ENCODE results near the gene CLCN1. TPM values are rescaled to one million over a fixed set of nuclear protein-coding genes. Genes with fewer than 3 reads are reported as not detected.

CLCN1 gene
- total RNA-seq, 1 experiment from 2014 or later, result 0.55 TPM

DNA sequence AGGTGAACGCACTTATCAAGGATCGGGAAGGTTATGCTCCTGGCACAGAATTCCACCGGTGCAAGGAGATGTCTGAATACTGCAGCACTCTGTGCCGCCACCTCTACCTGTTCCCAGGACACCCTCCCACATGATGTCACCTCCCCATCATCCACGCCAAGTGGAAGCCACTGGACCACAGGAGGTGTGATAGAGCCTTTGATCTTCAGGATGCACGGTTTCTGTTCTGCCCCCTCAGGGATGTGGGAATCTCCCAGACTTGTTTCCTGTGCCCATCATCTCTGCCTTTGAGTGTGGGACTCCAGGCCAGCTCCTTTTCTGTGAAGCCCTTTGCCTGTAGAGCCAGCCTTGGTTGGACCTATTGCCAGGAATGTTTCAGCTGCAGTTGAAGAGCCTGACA, 11.0 kb upstream of the CLCN1 start:
- H3F3A ChIP-seq (ENCODE audit: low read length, unreplicated experiment), result peaks cover 8% of the 10 kb centered on the region
- POLR2A ChIA-PET (ENCODE audit: unreplicated experiment), result no interaction called here
- TF ChIP-seq, protein P1, sequence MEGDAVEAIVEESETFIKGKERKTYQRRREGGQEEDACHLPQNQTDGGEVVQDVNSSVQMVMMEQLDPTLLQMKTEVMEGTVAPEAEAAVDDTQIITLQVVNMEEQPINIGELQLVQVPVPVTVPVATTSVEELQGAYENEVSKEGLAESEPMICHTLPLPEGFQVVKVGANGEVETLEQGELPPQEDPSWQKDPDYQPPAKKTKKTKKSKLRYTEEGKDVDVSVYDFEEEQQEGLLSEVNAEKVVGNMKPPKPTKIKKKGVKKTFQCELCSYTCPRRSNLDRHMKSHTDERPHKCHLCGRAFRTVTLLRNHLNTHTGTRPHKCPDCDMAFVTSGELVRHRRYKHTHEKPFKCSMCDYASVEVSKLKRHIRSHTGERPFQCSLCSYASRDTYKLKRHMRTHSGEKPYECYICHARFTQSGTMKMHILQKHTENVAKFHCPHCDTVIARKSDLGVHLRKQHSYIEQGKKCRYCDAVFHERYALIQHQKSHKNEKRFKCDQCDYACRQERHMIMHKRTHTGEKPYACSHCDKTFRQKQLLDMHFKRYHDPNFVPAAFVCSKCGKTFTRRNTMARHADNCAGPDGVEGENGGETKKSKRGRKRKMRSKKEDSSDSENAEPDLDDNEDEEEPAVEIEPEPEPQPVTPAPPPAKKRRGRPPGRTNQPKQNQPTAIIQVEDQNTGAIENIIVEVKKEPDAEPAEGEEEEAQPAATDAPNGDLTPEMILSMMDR (conservative IDR thresholded peaks at IDR 0.05; ENCODE audit: low read depth, low read length), result no peak
- TF ChIP-seq EZH2phosphoT487 (IDR thresholded peaks at IDR 0.05; ENCODE audit: borderline replicate concordance, low read length) (no peak), EZH2 (IDR thresholded peaks at IDR 0.05; ENCODE audit: low read length, unreplicated experiment) (no peak)

DNA sequence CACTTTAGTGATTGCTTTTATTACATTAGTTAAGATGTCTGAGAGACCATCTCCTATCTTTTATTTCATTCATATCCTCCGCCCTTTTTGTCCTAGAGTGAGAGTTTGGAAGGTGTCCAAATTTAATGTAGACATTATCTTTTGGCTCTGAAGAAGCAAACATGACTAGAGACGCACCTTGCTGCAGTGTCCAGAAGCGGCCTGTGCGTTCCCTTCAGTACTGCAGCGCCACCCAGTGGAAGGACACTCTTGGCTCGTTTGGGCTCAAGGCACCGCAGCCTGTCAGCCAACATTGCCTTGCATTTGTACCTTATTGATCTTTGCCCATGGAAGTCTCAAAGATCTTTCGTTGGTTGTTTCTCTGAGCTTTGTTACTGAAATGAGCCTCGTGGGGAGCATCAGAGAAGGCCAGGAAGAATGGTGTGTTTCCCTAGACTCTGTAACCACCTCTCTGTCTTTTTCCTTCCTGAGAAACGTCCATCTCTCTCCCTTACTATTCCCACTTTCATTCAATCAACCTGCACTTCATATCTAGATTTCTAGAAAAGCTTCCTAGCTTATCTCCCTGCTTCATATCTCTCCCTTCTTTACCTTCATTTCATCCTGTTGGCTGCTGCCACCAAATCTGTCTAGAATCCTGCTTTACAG, 10.4 kb upstream of the CLCN1 start:
- Histone ChIP-seq H3K27ac (ENCODE audit: low read length) (no peak overlapping the region), H2AFZ (ENCODE audit: low read length) (no peak overlapping the region), H3K9me3 (ENCODE audit: low read length) (no peaks in the 10 kb centered on the region), H3K27me3 (ENCODE audit: low read length) (no peaks in the 10 kb centered on the region), H3K9ac (ENCODE audit: low read length) (no peak overlapping the region), H3K4me1 (ENCODE audit: insufficient read depth, low read length) (peaks cover 18% of the 10 kb centered on the region), H3F3A (ENCODE audit: low read length, unreplicated experiment) (peaks cover 4% of the 10 kb centered on the region), H3K4me2 (ENCODE audit: low read length) (no peak overlapping the region), H4K20me1 (ENCODE audit: low read length) (peaks cover 4% of the 10 kb centered on the region), H3K36me3 (ENCODE audit: low read depth, low read length) (peaks cover 65% of the 10 kb centered on the region), H3K79me2 (ENCODE audit: low read length) (peaks cover 7% of the 10 kb centered on the region; the same call in 1 of the 2 replicates), H3K9me2 (replicated peaks; ENCODE audit: low read length) (no peaks in the 10 kb centered on the region), H3K4me3 (ENCODE audit: low read length) (no peak overlapping the region)
- POLR2A ChIA-PET (ENCODE audit: unreplicated experiment), result no interaction called here
- DNase-seq (peak; percentile 85), ATAC-seq (peak; percentile 65)
- TSS peak; percentile 9 for BruUV-seq (replicated peaks)
- intact Hi-C loops (cut with micrococcal nuclease), result loop anchor here (1.0 to 5.0 kb wide), 3 partner anchors 60 to 298 kb away; no protein-coding TSS in a partner anchor
- TF ChIP-seq, protein P1 (conservative IDR thresholded peaks at IDR 0.05; ENCODE audit: low read depth, low read length), result peak; percentile 94
- no peak for TF ChIP-seq EZH2 (IDR thresholded peaks at IDR 0.05; ENCODE audit: low read length, unreplicated experiment)
- CTCF ChIA-PET, result interaction anchor here (1.2 kb wide), 1 partner anchor 65 kb away, joined by 5 read pairs; no protein-coding TSS in a partner anchor

More for the DNA sequence above, 11.0 kb upstream of the CLCN1 start:
- Histone ChIP-seq H3K4me2 (ENCODE audit: low read length) (no peak overlapping the region), H3K79me2 (ENCODE audit: low read length) (peaks cover 7% of the 10 kb centered on the region; the same call in 1 of the 2 replicates), H3K9me2 (replicated peaks; ENCODE audit: low read length) (no peaks in the 10 kb centered on the region), H4K20me1 (ENCODE audit: low read length) (peaks cover 5% of the 10 kb centered on the region), H3K9me3 (ENCODE audit: low read length) (no peaks in the 10 kb centered on the region), H3K9ac (ENCODE audit: low read length) (no peak overlapping the region), H3K36me3 (ENCODE audit: low read depth, low read length) (peaks cover 71% of the 10 kb centered on the region), H3K27ac (ENCODE audit: low read length) (no peak overlapping the region), H3K27me3 (ENCODE audit: low read length) (no peaks in the 10 kb centered on the region), H3K4me1 (ENCODE audit: insufficient read depth, low read length) (peaks cover 24% of the 10 kb centered on the region), H3K4me3 (ENCODE audit: low read length) (no peak overlapping the region), H2AFZ (ENCODE audit: low read length) (no peak overlapping the region)
- no TSS peak for BruUV-seq (replicated peaks)
- no peak for DNase-seq
- no peak for ATAC-seq
- CTCF ChIA-PET, result interaction anchor here (1.2 kb wide), 1 partner anchor 64 kb away, joined by 5 read pairs; no protein-coding TSS in a partner anchor
- intact Hi-C loops (cut with micrococcal nuclease), result loop anchor here (1.0 to 5.0 kb wide), 3 partner anchors 60 to 298 kb away; no protein-coding TSS in a partner anchor

DNA sequence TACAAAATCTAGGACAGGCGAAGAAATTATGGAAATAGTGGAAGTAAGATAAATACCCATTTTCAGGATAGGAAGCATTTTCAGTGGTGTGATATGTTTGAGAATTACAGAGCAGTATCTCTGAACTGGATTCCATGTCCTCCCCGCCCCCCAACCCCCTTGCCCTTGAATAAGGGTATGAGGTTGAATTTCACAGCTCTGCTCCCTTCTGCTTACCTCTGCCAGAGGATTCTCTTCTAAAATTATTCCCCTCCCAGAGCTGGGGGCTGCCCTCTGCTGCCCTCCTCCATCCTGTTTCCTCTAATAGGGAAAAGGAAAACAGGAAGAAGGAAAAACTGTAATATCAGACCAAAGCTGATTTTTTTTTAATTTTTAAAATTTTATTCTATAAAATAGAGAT, 7.3 kb upstream of the CLCN1 start:
- DNase-seq, result no peak
- Histone ChIP-seq H2AFZ (ENCODE audit: low read length) (no peak overlapping the region), H3K4me2 (ENCODE audit: low read length) (no peak overlapping the region), H3K4me3 (ENCODE audit: low read length) (no peak overlapping the region), H4K20me1 (ENCODE audit: low read length) (no peaks in the 10 kb centered on the region), H3K9ac (ENCODE audit: low read length) (no peak overlapping the region), H3K79me2 (ENCODE audit: low read length) (no peaks in the 10 kb centered on the region), H3K4me1 (ENCODE audit: insufficient read depth, low read length) (no peaks in the 10 kb centered on the region), H3K27me3 (ENCODE audit: low read length) (no peaks in the 10 kb centered on the region), H3F3A (ENCODE audit: low read length, unreplicated experiment) (no peaks in the 10 kb centered on the region), H3K9me2 (replicated peaks; ENCODE audit: low read length) (no peaks in the 10 kb centered on the region), H3K27ac (ENCODE audit: low read length) (no peak overlapping the region), H3K36me3 (ENCODE audit: low read depth, low read length) (peaks cover 43% of the 10 kb centered on the region), H3K9me3 (ENCODE audit: low read length) (no peaks in the 10 kb centered on the region)
- intact Hi-C loops (cut with micrococcal nuclease), result loop anchor here (5.0 kb wide), 1 partner anchor 301 kb away; no protein-coding TSS in a partner anchor
- ATAC-seq, result no peak
- POLR2A ChIA-PET (ENCODE audit: unreplicated experiment), result no interaction called here
- no TSS peak for BruUV-seq (replicated peaks)
- CTCF ChIA-PET, result interaction anchor here (1.1 kb wide), 1 partner anchor 68 kb away, joined by 3 read pairs; no protein-coding TSS in a partner anchor
- TF ChIP-seq EZH2phosphoT487 (IDR thresholded peaks at IDR 0.05; ENCODE audit: borderline replicate concordance, low read length) (no peak), EZH2 (IDR thresholded peaks at IDR 0.05; ENCODE audit: low read length, unreplicated experiment) (no peak)
- TF ChIP-seq, protein P1 (conservative IDR thresholded peaks at IDR 0.05; ENCODE audit: low read depth, low read length), result no peak
